Suprapubic skin (tissue), 4 donors: ENCODE data around the gene LTBP2.

Source experiments
- EP300 ChIP-seq: sonication (generic); formaldehyde crosslinking; IDR thresholded peaks from one replicate; pipeline ENCODE4 v1.6.1; 2017; ENCODE audit warnings: antibody characterized with exemption
- POLR2AphosphoS5 ChIP-seq, 3 donors: sonication (generic); formaldehyde crosslinking; IDR thresholded peaks; one replicate each; pipeline ENCODE4 v1.6.1; 2017; ENCODE audit warnings: antibody characterized with exemption in 3 of 3

- TF ChIP-seq POLR2AphosphoS5 (IDR thresholded peaks at IDR 0.05) (no peak), EP300 (no peak)
These were observed 128.7 kb downstream of the LTBP2 start for GRCh38 chr14:74483321-74483720.
